MM.1S (cell line): ENCODE data around the gene RAB11FIP2.

ENCODE experiments used
- DNase-seq: peaks from one replicate; pipeline ENCODE4 v3.0.0-alpha.2; 2015
- H2AFZ ChIP-seq: fragments of 300-600 bp; sonication (generic); 2 replicates; pipeline ENCODE4 v1.6.0; 2016; ENCODE audit warnings: antibody characterized with exemption, low read length
- H3F3A ChIP-seq: fragments of 300-600 bp; sonication (generic); 2 replicates; pipeline ENCODE4 v1.6.1; 2016; ENCODE audit warnings: mild to moderate bottlenecking, antibody characterized with exemption, low read length, moderate library complexity, mixed read lengths; ENCODE audit not compliant: insufficient read depth
- H3K27ac ChIP-seq: fragments of 300-600 bp; sonication (generic); 2 replicates; pipeline ENCODE4 v1.5.1; 2016; ENCODE audit warnings: mild to moderate bottlenecking, low read length
- H3K27me3 ChIP-seq: fragments of 300-600 bp; sonication (generic); replicated peaks from 2 replicates; pipeline ENCODE4 v1.6.0; 2016; ENCODE audit warnings: low read length; ENCODE audit not compliant: insufficient read depth
- H3K36me3 ChIP-seq: fragments of 300-600 bp; sonication (generic); replicated peaks from 2 replicates; pipeline ENCODE4 v1.6.1; 2016; ENCODE audit warnings: mild to moderate bottlenecking, low read length, mixed read lengths; ENCODE audit not compliant: insufficient read depth
- H3K4me1 ChIP-seq: fragments of 300-600 bp; sonication (generic); 2 replicates; pipeline ENCODE4 v1.6.1; 2016; ENCODE audit warnings: low read length, mixed read lengths
- H3K4me2 ChIP-seq: fragments of 300-600 bp; sonication (generic); 2 replicates; pipeline ENCODE4 v1.6.0; 2016; ENCODE audit warnings: low read depth, low read length
- H3K4me3 ChIP-seq: fragments of 300-600 bp; sonication (generic); 2 replicates; pipeline ENCODE4 v1.5.1; 2016; ENCODE audit warnings: low read length, mixed read lengths
- H3K79me2 ChIP-seq: fragments of 300-600 bp; sonication (generic); 2 replicates; pipeline ENCODE4 v1.6.1; 2016; ENCODE audit warnings: mixed run types, low read length, mixed read lengths
- H3K9ac ChIP-seq: fragments of 300-600 bp; sonication (generic); 2 replicates; pipeline ENCODE4 v1.6.1; 2016; ENCODE audit warnings: low read length, mixed read lengths
- H3K9me2 ChIP-seq: fragments of 300-600 bp; sonication (generic); replicated peaks from 2 replicates; pipeline ENCODE4 v1.6.1; 2016; ENCODE audit warnings: mild to moderate bottlenecking, low read length, mixed read lengths; ENCODE audit not compliant: insufficient read depth
- H3K9me3 ChIP-seq: fragments of 300-600 bp; sonication (generic); replicated peaks from 2 replicates; pipeline ENCODE4 v1.6.1; 2016; ENCODE audit warnings: mild to moderate bottlenecking, low read length, mixed read lengths; ENCODE audit not compliant: insufficient read depth
- H4K20me1 ChIP-seq: fragments of 300-600 bp; sonication (generic); 2 replicates; pipeline ENCODE4 v1.6.1; 2016; ENCODE audit warnings: mild to moderate bottlenecking, low read length, moderate library complexity, mixed read lengths; ENCODE audit not compliant: insufficient read depth
- EZH2 ChIP-seq: fragments of 300-600 bp; sonication (generic); optimal IDR thresholded peaks from 2 replicates; pipeline ENCODE3; 2017; ENCODE audit warnings: low read depth, mild to moderate bottlenecking, antibody characterized with exemption, low read length, mixed read lengths
- EZH2phosphoT487 ChIP-seq: fragments of 300-600 bp; sonication (generic); IDR thresholded peaks from 2 replicates; pipeline ENCODE4 v1.6.1; 2018; ENCODE audit warnings: antibody characterized with exemption, low read length
- TF ChIP-seq, protein P1 (sequence below): fragments of 300-600 bp; sonication (generic); IDR thresholded peaks from 2 replicates; pipeline ENCODE4 v1.5.1; 2016; ENCODE audit warnings: antibody characterized with exemption, low read length, mixed read lengths

The RAB11FIP2 gene

GRCh38 chr10:117955176-117955575, 91.6 kb downstream of the RAB11FIP2 start:
- DNase-seq: no peak
- Histone ChIP-seq H3K4me2 (no peak overlapping the region), H3K36me3 (no peaks in the 10 kb centered on the region), H3K27ac (no peak overlapping the region), H3K9me2 (no peaks in the 10 kb centered on the region), H3K27me3 (no peaks in the 10 kb centered on the region), H2AFZ (no peak overlapping the region), H4K20me1 (no peaks in the 10 kb centered on the region), H3K4me1 (no peaks in the 10 kb centered on the region), H3K9me3 (no peaks in the 10 kb centered on the region), H3K9ac (no peak overlapping the region), H3K4me3 (no peak overlapping the region), H3F3A (no peaks in the 10 kb centered on the region), H3K79me2 (no peaks in the 10 kb centered on the region)
- TF ChIP-seq, protein P1, sequence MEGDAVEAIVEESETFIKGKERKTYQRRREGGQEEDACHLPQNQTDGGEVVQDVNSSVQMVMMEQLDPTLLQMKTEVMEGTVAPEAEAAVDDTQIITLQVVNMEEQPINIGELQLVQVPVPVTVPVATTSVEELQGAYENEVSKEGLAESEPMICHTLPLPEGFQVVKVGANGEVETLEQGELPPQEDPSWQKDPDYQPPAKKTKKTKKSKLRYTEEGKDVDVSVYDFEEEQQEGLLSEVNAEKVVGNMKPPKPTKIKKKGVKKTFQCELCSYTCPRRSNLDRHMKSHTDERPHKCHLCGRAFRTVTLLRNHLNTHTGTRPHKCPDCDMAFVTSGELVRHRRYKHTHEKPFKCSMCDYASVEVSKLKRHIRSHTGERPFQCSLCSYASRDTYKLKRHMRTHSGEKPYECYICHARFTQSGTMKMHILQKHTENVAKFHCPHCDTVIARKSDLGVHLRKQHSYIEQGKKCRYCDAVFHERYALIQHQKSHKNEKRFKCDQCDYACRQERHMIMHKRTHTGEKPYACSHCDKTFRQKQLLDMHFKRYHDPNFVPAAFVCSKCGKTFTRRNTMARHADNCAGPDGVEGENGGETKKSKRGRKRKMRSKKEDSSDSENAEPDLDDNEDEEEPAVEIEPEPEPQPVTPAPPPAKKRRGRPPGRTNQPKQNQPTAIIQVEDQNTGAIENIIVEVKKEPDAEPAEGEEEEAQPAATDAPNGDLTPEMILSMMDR: no peak
- TF ChIP-seq EZH2 (no peak), EZH2phosphoT487 (no peak)
